ENCODE measurements around the gene MED9.

The MED9 gene

DNA sequence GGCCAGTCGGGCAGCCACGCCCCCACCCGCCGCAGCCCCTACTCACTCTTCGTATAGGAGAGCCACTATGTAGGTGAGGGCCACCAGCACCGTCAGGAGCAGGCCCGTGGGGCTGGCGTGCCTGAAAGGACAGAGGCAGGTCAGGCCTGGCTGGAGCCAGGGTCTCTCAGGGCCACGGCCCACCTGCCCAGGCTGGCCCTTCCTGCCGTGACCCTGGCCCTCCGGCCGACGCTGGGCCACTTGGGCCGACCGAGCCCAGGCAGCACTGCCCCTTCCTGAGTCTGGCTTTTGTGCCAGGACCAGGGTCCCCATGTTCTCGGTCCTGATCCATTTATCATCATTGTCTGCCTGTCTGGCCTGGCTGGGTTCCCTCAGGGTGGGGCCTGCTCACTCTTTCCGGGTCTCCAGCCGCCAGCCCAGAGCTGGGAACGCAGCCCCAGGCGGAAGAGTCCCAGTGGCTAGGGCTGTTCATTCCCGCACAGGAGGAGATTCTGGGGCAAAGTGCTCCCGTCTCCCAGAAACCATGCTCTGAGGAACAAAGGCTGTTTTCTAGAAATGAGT, 29.5 kb downstream of the MED9 start:
- no peak for DNase-seq

DNA sequence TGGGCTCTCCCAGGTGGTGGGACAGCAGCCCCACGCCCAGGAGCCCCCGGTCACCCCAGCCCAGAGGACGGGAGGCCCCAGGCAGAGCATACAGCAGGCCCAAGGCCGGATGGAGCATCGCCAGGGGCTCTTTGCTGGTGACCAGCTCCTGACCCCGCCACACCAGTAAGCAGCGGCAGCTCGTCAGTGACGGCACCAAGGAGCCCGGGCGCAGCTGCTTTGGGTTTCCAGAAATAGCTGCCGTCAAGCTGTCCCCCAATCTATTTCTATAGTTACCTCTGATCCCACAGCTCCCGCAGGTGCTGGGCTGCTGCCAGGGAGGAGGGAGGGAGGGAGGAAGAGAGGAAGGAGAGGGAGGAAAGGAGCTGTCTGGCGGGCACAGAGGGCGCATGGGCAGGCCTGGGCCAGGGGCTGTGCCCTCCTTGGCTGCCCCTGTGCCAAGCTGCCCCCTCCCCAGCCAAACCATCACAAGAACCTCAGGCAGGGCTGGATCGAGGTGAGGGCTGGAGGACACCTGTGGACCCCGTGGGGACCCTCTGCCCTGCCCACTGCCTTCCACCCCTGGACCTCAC, 30.2 kb downstream of the MED9 start:
- no peak for DNase-seq

DNA sequence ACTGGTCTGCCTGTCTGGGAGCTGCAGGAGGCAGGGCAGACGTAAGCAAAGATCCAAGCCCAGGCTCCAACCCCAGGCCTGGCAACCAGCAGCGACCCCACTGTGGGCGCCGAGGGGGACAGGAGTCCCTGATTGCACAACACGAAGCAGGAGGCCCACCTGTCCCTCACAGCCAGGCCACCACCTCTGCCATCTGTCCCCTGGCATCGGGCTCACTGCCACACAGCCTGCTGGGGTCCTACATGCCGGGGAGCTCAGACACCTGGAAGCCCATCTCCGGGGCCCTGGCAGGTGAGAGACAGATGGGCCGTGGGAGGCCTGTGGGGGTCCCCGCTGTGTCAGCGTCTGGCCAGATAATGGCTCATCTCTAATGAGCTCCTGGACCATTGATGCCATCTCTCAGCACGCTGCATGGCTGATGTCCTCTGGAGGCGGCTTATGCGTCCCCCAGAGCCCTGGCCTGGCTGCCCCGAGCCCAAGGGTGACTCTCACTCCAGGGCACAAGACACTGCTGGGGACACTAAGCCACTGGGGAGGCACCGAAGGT, 30.7 kb downstream of the MED9 start:
- DNase-seq = no peak

DNA sequence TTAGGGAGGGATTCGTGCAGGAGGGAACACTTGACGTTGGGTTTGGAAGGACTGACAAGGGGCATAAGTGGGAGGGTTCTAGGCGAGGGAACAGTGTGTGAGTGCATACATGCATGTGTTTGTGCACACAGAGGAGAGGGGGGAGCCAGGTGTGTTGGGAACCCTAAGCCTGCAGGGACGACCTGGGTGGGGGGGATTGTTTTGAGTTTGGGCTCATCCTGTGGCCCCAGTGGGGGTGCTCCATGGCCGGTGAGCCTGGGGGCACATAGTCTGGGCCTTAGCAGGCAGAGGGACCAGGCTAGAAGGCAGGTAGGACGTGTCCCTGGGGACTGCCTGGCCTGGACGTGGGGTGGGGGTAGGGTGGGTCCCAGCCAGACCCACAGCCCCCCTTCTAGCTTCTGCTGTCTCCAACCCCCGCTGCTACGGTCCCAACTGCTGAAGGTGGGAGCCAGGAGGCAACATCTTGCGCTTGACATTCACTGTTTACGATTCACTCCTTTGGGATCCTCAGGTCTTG, 31.3 kb downstream of the MED9 start:
- no peak for DNase-seq

DNA sequence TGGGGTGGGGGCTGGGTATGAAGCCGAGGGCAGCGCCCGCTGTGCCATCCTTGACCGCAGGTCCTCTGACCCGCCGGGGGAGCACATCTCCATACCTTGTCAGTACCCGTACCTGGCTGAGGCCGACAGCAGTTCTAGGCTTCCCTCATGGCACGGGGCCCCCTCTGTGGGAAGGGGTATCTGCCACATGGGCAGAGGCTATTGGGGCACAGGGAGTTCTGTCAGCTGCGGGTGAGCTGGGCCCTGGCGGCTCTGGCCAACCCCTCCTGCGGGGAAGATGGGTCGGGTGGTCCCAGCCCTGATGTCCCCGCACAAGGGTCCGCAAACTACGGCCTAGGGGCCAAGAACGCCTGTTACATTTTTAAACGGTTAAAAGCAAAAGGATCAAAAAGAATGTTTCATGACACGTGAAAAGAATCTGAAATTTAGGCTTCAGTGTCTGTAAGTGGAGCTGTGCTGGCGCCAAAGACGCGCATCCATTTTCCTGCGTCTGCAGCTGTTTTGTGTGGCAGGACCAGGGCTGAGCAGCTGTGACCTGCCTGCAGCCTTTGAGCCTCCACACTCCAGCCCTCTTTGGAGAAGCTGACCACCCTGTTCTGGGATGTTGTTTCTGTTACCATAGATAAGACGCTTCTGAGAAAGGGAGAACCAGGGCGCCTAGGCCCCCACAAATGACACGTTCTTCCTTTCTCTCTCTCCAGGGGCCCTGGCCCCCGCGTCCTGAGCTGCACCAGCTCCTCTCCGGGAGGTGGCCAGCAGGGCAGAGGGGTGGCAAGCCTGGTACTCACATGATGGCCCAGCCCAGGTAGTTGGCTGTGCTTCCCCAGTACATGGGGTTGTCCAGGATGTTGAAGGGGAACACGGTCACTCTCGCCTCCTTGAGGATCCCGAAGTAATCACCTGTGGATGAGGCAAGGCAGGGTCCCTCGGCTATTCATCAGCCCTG, 32.1 kb downstream of the MED9 start:
- no peak for DNase-seq

DNA sequence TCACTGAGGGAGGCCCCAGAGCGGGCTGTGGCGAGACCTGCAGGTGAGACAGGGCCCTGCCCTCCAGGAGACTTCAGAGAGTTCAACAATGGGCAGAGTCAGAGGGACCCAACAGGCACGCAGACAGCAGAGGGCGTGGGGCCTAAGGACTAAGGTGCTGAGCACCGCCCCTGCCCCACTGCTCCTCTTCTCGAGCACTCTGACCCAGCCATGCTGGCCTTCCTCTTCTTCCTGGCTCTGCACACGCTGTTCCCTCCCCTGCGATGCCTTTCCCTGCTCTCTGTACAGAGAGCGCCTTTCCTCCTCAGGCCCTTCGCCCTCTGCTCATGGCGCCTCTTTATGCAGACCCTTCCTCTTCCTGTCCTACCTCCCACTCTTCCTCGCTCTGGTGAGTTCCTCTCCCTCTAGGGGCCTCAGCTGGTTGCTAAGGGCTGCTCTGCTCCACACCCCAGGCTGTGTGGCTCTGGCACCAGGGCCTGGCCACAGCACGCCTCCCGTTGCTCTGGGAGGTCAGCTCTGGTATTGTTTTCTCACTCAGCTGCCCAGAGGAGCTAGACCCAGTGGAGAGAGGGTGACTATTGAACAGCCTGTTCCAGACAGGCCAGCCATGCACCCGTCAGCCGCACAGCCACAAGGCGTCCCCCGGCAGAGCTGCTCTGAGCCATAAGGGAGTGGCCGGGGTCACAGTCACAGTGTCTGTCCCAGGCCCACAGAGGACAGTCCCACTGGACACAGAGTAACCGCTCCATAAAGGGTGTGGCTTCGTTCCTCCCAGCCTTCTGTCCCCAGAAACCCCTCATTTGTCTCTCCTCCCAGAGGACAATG, 33.0 kb downstream of the MED9 start:
- no peak for DNase-seq

DNA sequence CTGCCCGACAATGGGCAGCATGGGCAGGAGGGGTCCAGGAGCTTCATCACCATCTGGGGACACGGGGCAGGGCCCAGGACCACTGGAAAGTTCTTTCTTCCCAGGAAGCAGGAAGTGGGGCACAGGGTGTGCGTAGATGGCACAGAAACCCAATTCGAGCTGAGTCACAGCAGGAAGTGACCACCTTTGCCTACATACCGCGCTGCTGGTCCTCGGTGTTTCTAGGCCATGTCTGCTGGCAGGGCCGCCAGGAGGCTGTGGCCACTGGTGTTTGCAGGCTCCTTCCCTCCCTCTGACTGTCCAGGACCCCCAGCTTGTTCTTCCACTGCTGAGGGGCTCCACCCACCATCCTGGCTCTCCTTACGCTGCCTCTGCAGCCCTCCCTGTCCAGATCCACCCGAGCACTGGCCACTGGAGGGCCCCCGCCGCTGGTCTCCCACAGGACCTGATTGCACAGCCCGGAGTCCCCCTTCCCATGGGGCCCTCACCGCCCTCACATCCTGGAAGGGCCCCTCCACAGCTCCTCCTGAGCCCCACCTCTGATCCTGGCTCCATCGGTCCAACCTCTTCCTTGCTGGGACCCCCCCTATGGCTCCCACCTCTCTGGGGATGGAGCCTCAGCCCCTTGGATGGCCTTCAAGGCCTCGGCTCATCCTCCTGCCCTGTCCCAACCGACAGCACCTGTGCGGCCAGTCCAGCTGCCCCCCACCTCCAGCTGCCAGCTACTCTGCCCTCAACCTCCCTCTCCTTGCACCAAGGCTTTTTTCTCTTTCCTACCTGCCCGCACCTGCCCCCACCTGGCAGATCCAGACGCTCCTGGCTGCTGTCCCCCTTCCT, 33.9 kb downstream of the MED9 start:
- no peak for DNase-seq

DNA sequence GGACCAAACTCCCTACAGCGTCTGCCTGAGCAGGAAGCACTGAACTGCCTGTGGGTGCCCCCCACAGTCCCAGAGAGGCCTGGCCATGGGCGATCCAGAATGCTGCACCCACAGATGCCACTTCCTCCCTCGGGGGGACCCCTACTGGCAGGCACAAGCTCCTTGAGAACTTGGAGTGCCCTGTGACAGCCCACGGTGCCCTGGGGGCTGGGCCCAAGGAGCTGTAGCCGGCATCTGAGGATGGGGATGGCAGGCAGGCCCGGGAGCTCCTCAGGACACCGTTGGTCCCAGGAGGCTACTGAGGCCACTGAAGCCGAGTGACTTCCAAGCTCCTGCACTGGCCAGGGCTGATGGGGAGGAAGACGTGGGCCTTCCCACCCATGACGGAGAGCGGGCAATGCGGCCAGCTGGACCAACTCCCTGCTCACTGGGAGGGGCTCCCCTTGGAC, 34.5 kb downstream of the MED9 start:
- no peak for DNase-seq

DNA sequence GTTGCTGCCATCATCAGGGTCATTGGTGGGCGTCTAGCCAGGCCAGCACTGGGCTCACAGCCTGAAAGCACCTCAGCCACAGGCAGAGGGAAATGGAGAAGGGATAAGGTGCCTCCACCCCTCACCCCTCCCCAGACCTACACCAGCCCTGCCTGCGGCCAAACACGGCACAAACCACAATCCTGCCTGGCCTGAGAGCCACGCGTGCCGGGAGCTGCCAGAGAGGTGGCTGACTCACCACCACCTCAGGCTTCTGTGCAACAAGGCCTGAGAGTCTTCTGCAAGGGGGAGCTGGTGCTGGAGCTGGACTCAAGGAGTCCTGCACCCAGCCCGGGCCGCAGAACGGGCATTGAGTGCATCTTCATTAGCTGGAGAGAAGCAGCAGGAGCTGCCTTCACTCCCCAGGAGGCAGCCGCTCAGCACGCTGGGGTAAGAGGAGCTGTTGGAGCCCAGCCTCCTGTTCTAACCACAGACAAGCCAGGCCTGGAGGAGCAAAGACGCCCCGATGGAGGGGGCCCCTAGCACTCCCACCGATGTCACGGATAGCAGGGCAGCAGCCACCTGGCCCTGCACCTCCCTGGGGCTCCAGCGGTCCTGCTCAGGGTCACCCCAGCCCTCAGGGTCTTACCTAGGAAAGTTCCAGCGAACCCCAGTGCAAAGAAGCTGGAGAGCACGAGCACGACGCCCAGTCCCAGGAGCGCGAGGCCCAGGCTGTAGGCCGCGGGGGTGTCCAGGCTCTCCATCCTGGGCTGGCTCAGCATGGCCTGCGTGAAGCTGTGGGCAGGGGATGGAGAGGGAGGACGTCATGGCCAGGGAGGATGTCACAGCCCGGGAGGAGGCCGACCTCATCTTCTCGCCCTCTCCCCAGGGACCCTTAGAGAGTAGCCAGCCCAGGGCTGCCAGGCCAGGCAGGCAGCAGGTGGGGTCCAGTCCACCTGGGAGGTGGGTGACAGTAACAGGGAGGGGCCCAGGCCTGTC, 35.4 kb downstream of the MED9 start:
- DNase-seq = no peak

DNA sequence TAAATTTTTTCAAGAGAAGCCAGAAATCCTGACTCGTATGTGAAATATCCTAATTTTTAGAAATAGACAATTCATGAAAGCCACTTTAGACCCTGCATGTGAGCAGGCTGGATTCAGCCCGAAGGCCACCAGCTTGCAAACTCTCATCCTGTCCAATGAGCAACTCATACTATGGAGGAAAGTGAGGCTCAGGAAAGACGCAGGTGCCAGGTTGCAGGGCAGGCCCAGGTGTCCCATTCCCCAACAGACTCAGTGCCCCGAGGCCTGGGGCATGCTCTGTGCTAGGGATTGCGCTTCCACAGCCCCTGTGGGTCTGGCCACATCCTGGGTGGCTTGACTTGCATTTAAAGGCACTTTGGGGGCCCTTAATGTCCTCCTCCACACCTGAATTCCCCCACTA, 36.1 kb downstream of the MED9 start:
- no peak for DNase-seq

DNA sequence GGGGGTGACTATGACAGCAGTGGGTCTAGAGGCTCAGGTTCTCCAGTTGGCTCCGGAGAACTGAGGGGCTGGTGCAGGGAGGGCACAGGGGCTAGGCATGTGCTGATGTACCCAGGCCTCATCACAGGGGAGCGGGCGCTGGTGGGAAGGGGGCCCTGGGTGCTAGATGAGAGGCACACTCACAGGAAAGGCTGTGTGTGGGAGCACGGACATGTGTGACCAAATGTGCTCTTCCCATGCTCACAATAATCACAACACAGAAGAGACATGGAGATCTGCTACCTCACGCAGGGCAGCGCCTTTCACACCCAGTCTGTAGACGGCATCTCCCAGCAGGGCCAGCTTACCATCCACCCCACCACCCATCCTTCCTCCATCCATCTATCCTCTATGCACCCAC, 36.8 kb downstream of the MED9 start:
- DNase-seq = no peak

DNA sequence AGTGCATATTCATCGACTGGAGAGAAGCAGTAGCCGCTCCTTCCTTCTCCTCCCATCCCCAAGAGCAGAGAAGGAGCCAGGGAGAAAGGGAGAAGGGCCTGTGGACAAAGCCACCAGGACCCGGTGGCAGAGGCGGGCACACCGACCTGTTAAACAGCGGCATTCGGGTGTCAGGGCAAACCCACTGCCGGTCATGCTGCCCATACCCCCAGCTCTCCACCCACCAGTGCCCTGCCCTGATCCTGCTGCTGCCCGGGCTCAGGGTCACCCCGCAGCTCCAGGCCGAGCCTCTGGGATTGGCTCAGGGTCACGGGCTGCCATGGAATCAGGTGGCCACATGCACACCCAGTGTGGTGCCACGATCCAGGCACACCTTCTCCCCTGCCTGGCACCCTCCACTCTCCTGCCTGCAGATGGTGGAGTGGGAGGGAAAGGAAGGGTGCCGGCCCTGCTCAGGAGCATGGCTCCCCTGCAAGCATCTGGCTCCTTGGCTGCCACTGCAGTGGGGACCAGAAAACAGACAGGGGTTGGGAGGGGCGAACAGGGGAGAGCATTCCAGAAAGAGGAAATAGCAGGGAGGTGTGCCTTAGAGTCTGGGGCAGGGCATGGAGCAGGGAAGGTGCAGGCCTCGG, 37.7 kb downstream of the MED9 start:
- DNase-seq = no peak

DNA sequence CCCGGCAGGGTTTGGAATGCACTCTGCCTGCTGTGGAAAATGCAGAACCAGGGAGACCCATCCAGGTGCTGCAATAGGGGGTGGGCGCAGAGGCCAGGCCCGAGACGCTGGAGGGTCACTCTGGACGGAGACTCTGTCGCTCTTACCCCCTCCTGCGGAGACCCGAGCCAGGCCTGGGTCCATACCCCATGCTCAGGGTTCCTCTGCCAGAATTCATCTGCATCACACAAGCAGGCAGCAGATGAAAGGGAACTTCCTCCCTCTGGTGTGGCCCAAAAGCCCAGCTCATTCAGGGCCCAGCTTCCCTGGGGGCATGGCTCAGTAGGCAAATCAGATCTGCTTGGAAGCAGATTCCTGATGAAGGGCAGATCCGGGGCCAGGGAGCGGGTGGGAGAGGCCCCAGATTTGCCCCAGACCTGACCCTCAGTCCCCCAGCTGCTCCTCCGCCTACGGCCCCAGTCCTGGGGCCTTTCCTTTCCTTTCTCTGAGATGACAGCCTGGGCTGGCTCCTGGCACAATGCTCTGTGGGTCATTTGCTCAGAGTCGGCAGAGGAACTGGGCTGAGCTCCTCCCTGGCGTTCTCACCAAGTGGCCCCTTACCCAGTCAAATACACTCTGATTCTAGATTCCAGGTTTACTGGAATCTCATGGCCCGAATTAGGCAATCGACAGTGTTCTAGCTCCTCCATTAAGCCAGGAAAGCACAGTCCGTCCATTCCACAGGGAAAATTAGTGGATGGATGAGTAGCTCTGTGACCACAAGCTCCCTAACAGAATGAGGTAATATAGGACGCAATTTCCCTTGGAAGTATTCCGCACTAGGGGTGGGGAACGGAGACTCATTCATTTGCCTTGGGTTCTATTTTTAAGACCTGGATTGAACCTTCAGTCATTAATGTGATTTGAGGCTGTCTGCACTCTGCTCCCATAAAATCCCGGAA, 38.5 kb downstream of the MED9 start:
- DNase-seq = no peak

DNA sequence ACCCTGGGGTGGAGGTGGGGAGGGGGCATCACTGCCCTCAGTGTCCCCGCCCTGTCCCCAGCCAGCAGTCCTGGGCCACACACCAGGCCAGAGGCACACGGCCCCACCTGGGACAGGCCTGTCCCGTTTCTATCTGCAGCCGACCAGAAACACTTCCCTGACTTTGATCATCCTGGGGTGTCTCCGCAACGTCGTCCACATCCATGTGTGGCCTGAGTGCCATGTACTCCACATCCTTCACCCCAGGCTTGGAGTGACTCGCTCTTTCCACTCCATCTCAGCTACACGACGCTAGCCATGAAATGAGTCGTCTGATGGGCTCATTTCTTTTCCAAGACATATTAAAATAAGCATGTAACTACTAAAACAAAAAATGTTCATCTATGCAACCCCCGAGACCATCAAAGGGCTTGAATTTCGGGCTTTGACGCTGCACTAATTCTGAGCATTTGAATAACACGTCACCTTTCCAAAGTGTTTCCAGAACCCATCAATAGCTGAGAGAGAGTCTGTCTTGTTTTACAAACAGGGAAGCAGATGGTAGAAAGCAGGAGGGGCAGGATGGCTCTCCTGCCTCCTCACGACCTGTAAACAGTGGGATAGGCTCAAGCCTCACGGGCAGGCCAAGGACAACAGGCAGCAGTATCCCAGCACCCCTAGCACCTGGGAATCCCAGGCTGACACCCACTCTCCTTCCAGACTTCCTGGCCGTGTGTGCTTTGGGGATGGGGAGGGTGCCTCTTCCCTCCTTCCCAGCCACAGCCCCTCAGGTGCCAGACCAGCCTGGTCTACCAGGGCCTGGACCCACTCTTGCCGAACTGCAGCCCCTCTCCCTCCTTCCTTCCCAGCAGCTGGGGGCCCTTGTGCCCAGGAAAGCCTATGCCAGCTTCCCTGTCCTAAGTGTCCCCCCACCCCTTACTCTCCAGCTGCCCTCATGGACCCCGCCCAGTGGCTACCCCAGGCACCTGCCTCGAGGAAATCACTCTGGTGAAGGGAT, 39.4 kb downstream of the MED9 start:
- DNase-seq = no peak

DNA sequence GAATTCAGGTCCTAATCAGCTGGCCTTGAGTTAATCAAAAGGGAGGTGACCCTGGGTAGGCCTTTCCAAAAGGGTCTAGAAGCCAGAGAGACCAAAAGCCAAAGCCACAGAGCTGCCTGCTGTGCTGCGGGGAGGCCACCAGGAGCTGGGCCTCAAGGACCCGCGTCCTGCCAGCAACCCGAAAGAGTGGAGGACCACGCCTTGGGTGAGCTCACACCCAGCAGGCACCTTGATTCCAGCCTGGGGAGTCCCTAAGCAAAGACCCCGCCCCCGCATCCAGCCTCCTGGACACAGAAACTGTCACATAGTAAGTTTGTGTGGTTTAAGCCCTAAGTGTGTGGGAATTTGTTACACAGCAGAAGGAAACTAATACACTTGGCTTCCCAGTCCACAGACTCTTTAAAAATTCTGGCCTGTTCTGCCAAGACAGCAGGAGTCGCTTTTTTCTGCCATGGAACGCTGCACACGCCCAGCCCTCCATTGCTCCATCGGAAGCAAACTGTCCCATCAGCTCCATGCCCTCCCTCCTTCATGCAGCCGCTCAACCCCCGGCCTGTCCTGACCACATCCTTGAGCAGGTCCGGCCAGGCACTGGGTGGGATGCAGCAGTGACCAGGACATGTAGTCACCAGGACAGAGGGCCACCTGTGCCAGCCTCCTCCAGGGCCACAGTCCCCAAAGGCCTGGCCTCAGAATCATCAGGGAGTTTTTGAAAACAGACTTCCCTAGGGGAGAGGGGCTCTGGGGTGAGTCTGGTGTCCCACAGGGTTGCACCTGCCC, 40.3 kb downstream of the MED9 start:
- no peak for DNase-seq

DNA sequence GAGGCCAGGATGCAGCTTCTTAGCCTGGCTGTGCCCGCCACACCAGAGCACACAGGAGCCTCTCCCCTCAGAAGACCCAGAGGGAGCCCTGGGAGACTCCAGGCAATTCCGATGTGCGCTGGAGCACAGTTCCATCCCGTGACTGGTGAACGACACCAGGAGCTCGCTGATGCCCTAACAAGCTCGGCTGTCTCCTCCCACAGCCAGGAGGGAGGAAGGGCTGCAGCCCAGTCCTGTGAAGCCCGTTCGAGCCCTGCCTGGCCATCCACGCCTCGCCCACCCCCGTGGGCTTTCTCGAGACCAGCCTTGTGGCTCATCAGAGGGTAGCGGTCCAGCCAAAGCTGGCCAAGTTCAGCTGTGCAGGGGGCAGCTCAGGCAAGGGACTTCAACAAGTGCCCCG, 41.2 kb downstream of the MED9 start:
- DNase-seq = no peak

DNA sequence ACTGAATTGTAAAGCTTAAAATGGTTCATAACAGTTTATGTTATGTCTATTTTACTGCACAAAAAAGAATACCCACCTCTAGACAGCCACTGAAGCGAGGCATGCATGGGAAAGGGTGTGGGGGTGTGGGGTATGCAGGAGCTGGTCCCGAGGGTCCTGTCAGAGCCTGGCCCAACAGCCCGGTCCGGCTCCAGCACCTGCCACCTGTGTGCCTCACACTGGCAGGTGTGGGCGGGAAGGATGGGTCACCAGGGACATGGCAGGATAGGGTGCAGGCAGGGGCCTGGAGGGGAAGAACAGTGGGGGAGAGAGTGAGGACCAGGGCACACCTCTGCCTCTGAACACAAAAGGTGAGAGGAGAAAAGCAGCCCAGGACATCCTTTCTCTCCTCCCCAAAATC, 42.2 kb downstream of the MED9 start:
- DNase-seq = no peak

Measured in activated CD4-positive, CD25-positive, alpha-beta regulatory T cell treated with anti-CD3 and anti-CD28 coated beads, Interleukin-2, amount 50 U/mL, for 72 hours (primary cell).